Type B pancreatic cell (in vitro differentiated cells): ENCODE results near the gene PRR30. TPM values are rescaled to one million over a fixed set of nuclear protein-coding genes. Genes with fewer than 3 reads are reported as not detected.
"Not testable (repeated sequence)": the region's sequence is repeated elsewhere in the genome, so short reads cannot be mapped to it uniquely, and the experiment has no call there.

Experiments used
- DNase-seq: peaks from one replicate; pipeline ENCODE4 v3.0.0; 2021; ENCODE audit warnings: mixed read lengths; ENCODE audit not compliant: unreplicated experiment; ENCODE audit errors: extremely low spot score
- H3K27ac Mint-ChIP-seq: 2 replicates; pipeline ENCODE4 v1.8.0; 2021; ENCODE audit warnings: mild to moderate bottlenecking, mixed read lengths
- H3K27me3 Mint-ChIP-seq: 2 replicates; pipeline ENCODE4 v1.8.0; 2021; ENCODE audit warnings: mixed read lengths
- H3K36me3 Mint-ChIP-seq: 2 replicates; pipeline ENCODE4 v1.8.0; 2021; ENCODE audit warnings: mixed read lengths
- H3K4me1 Mint-ChIP-seq: one replicate; pipeline ENCODE4 v1.8.0; 2021; ENCODE audit warnings: mixed read lengths; ENCODE audit not compliant: unreplicated experiment
- H3K4me3 Mint-ChIP-seq: 2 replicates; pipeline ENCODE4 v1.8.0; 2021; ENCODE audit warnings: mild to moderate bottlenecking, mixed read lengths
- H3K9me3 Mint-ChIP-seq: 2 replicates; pipeline ENCODE4 v1.8.0; 2021; ENCODE audit warnings: mixed read lengths
- CTCF ChIP-seq: fragments of 200-600 bp; sonication (generic); conservative IDR thresholded peaks from 2 replicates; pipeline ENCODE4 v1.5.0; 2021; ENCODE audit warnings: antibody characterized with exemption, mild to moderate bottlenecking
- total RNA-seq: library from RNA; stranded (reverse); gene quantifications from 2 replicates; pipeline ENCODE4 v1.2.1, GENCODE V29; 2021; ENCODE audit warnings: low replicate concordance

The PRR30 gene
- total RNA-seq, 1 donor from 2014 or later: not detected

GRCh38 chr2:27179344-27180000 is 40.3 kb upstream of the PRR30 start:
- Mint-ChIP-seq H3K27me3 (peaks cover 6% of the 10 kb centered on the region), H3K4me3 (no peak overlapping the region), H3K9me3 (no peaks in the 10 kb centered on the region), H3K4me1 (no peaks in the 10 kb centered on the region), H3K27ac (no peak overlapping the region), H3K36me3 (no peaks in the 10 kb centered on the region)
- no peak for TF ChIP-seq CTCF
- no peak for DNase-seq

- Mint-ChIP-seq H3K4me3 (no peak overlapping the region), H3K9me3 (no peaks in the 10 kb centered on the region)
Observed at GRCh38 chr2:27178469-27178868, 39.3 kb upstream of the PRR30 start.

GRCh38 chr2:27177441-27178351 is 38.5 kb upstream of the PRR30 start:
- Mint-ChIP-seq H3K36me3 (no peaks in the 10 kb centered on the region), H3K27ac (no peak overlapping the region), H3K9me3 (no peaks in the 10 kb centered on the region), H3K4me3 (no peak overlapping the region), H3K4me1 (no peaks in the 10 kb centered on the region), H3K27me3 (peaks cover 3% of the 10 kb centered on the region)
- no peak for DNase-seq
- TF ChIP-seq CTCF: no peak

More at GRCh38 chr2:27178469-27178868, 39.3 kb upstream of the PRR30 start:
- Mint-ChIP-seq H3K4me1 (no peaks in the 10 kb centered on the region), H3K27ac (no peak overlapping the region), H3K36me3 (no peaks in the 10 kb centered on the region), H3K27me3 (peaks cover 3% of the 10 kb centered on the region)
- TF ChIP-seq CTCF: no peak
- DNase-seq: no peak

GRCh38 chr2:27175781-27176180 is 36.6 kb upstream of the PRR30 start:
- not testable (repeated sequence) for DNase-seq, H3K36me3 Mint-ChIP-seq, H3K4me3 Mint-ChIP-seq, H3K9me3 Mint-ChIP-seq, H3K4me1 Mint-ChIP-seq, H3K27me3 Mint-ChIP-seq, H3K27ac Mint-ChIP-seq

- TF ChIP-seq CTCF: no peak
Observed at GRCh38 chr2:27175330-27175729, 36.1 kb upstream of the PRR30 start.

GRCh38 chr2:27174638-27175037 is 35.4 kb upstream of the PRR30 start:
- TF ChIP-seq CTCF: no peak
- no peaks in the 10 kb centered on the region for H3K4me1 Mint-ChIP-seq

More at GRCh38 chr2:27175330-27175729, 36.1 kb upstream of the PRR30 start:
- no peaks in the 10 kb centered on the region for H3K9me3 Mint-ChIP-seq
- no peak overlapping the region for H3K27ac Mint-ChIP-seq
- H3K4me3 Mint-ChIP-seq: no peak overlapping the region
- peaks cover 6% of the 10 kb centered on the region for H3K27me3 Mint-ChIP-seq
- H3K36me3 Mint-ChIP-seq: no peaks in the 10 kb centered on the region
- no peaks in the 10 kb centered on the region for H3K4me1 Mint-ChIP-seq
- DNase-seq: no peak

More at GRCh38 chr2:27174638-27175037, 35.4 kb upstream of the PRR30 start:
- DNase-seq: no peak
- no peak overlapping the region for H3K27ac Mint-ChIP-seq
- peaks cover 13% of the 10 kb centered on the region for H3K27me3 Mint-ChIP-seq
- no peaks in the 10 kb centered on the region for H3K9me3 Mint-ChIP-seq
- no peaks in the 10 kb centered on the region for H3K36me3 Mint-ChIP-seq
- H3K4me3 Mint-ChIP-seq: no peak overlapping the region
